Parathyroid adenoma (tissue), 2 donors: Measurements from ENCODE around the gene SLC27A2.

Experiments
- H2AFZ ChIP-seq: fragments of 300-600 bp; sonication (generic); one replicate; pipeline ENCODE4 v1.7.0; 2017; ENCODE audit warnings: antibody characterized with exemption, mild to moderate bottlenecking
- H3K27ac ChIP-seq: fragments of 300-600 bp; sonication (generic); one replicate; pipeline ENCODE4 v1.7.0; 2017
- H3K27me3 ChIP-seq: fragments of 300-600 bp; sonication (generic); one replicate; pipeline ENCODE4 v1.7.0; 2017; ENCODE audit warnings: low read length; ENCODE audit not compliant: control insufficient read depth, insufficient read depth
- H3K36me3 ChIP-seq: fragments of 300-600 bp; sonication (generic); one replicate; pipeline ENCODE4 v1.7.0; 2017; ENCODE audit warnings: low read length; ENCODE audit not compliant: control insufficient read depth, insufficient read depth
- H3K4me1 ChIP-seq: fragments of 300-600 bp; sonication (generic); one replicate; pipeline ENCODE4 v1.7.0; 2017; ENCODE audit warnings: control low read depth
- H3K4me2 ChIP-seq: fragments of 300-600 bp; sonication (generic); one replicate; pipeline ENCODE4 v1.7.0; 2017; ENCODE audit warnings: low read length
- H3K4me3 ChIP-seq: fragments of 300-600 bp; sonication (generic); one replicate; pipeline ENCODE4 v1.7.0; 2017; ENCODE audit warnings: low read depth, low read length
- H3K79me2 ChIP-seq: fragments of 300-600 bp; sonication (generic); one replicate; pipeline ENCODE4 v1.7.0; 2017; ENCODE audit warnings: control low read depth
- H3K9ac ChIP-seq: fragments of 300-600 bp; sonication (generic); one replicate; pipeline ENCODE4 v1.7.0; 2017; ENCODE audit warnings: mild to moderate bottlenecking
- H3K9me3 ChIP-seq: fragments of 300-600 bp; sonication (generic); one replicate; pipeline ENCODE4 v1.7.0; 2017; ENCODE audit warnings: low read length; ENCODE audit not compliant: control insufficient read depth
- CTCF ChIP-seq: fragments of 300-600 bp; sonication (generic); IDR thresholded peaks from one replicate; pipeline ENCODE4 v1.7.0; 2017; ENCODE audit warnings: antibody characterized with exemption, mild to moderate bottlenecking
- donor health status: primary hyperparathyroidism.

SLC27A2 gene

DNA sequence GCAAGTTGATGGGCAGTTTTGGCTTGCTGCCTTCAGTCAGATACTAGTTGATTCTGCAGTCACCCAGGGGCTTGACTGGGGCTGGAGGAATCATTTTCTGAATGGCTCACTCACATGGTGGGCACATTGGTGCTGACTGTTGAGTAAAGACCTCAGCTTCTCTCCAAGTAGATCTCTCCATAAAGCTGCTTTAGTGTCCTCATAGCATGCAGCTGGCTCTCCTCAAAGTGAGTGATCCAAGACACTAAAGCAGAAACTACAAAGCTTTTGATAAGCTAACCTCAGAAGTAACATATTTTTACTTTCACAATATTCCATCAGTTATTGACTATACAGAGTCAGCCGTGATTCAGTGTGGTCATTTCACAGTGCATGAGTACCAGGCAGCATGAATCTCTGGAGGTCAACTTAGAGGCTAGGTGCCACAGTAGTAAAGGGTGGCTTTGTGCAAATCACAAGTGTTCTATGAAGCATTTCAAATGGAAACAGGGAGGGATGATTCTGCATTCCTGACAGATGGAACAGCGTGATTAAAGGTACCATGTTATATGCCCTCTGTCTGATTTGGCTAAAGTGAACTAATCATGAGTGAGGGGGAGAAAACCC, 38.6 kb upstream of the SLC27A2 start:
- no peaks in the 10 kb centered on the region for H3K79me2 ChIP-seq
- H3K9me3 ChIP-seq = no peaks in the 10 kb centered on the region
- H3K4me3 ChIP-seq = no peak overlapping the region
- H3K9ac ChIP-seq = no peak overlapping the region
- no peak overlapping the region for H2AFZ ChIP-seq
- H3K27ac ChIP-seq = no peak overlapping the region
- TF ChIP-seq CTCF = no peak
- no peaks in the 10 kb centered on the region for H3K4me1 ChIP-seq
- H3K36me3 ChIP-seq = no peaks in the 10 kb centered on the region
- no peaks in the 10 kb centered on the region for H3K27me3 ChIP-seq
- no peak overlapping the region for H3K4me2 ChIP-seq

DNA sequence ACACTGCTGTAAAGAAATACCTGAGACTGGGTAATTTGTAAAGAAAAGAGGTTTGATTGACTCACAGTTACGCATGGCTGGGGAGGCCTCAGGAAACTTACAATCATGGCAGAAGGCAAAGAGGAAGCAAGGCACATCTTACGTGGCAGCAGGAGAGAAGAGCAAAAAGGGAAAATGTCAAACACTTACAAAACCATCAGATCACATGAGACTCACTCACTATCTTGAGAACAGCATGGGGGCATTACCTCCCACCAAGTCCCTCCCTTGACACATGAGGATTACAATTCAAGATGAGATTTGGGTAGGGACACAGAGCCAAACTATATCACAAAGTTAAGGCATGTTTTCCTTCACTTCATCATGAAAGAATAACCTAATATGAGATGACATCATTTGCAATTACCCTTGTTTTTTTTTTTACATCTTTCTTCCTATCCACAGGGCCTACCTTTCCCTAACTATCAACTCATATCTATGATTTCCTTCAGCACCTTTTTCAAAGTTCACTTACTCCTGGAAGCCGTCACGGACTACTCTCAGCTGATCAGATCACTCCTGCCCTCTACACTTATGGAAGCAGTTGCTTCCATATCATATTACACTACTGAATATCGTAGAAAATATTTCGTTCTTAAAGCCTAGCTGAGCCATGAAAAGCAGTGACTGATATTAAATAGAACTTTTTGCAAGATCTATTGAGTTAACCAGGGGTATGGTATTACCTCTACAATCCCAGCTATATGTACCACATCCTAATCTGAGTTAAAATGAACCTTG, 37.5 kb upstream of the SLC27A2 start:
- no peaks in the 10 kb centered on the region for H3K27me3 ChIP-seq
- no peak overlapping the region for H3K9ac ChIP-seq
- no peaks in the 10 kb centered on the region for H3K79me2 ChIP-seq
- peak overlapping the region; percentile 2 for H2AFZ ChIP-seq
- no peaks in the 10 kb centered on the region for H3K9me3 ChIP-seq
- H3K4me3 ChIP-seq = no peak overlapping the region
- no peak overlapping the region for H3K27ac ChIP-seq
- H3K4me1 ChIP-seq = no peaks in the 10 kb centered on the region
- no peak for TF ChIP-seq CTCF
- no peak overlapping the region for H3K4me2 ChIP-seq
- no peaks in the 10 kb centered on the region for H3K36me3 ChIP-seq

DNA sequence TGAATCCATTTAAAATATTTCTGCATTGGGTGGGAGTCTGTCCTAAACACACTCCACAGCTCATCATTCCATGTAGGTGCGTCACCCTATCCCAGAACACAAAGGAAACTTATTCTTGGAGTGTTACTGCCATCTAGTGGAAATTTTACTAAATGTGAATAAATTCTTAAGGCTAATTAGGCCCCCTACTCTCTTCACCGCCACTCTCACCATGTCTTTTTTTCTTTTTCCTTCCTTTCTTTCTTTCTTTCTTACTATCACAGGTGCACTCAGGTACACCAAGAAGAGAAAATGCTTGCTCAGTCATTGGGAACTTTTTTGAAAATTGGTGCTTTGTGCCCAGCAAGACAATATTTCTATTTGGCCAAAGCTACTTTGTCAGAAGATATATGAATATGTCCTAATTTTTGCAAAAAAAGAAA, 36.5 kb upstream of the SLC27A2 start:
- Histone ChIP-seq H3K79me2 (no peaks in the 10 kb centered on the region), H3K9ac (no peak overlapping the region), H3K9me3 (no peaks in the 10 kb centered on the region), H3K4me3 (no peak overlapping the region), H2AFZ (no peak overlapping the region), H3K4me1 (no peaks in the 10 kb centered on the region), H3K27ac (no peak overlapping the region), H3K27me3 (no peaks in the 10 kb centered on the region), H3K4me2 (no peak overlapping the region), H3K36me3 (no peaks in the 10 kb centered on the region)
- TF ChIP-seq CTCF = peak; percentile 25

GRCh38 chr15:50146632-50147031, 35.4 kb upstream of the SLC27A2 start:
- no peaks in the 10 kb centered on the region for H3K79me2 ChIP-seq
- H3K9me3 ChIP-seq = no peaks in the 10 kb centered on the region
- no peaks in the 10 kb centered on the region for H3K4me1 ChIP-seq
- no peak overlapping the region for H3K4me2 ChIP-seq
- H2AFZ ChIP-seq = no peak overlapping the region
- no peak overlapping the region for H3K4me3 ChIP-seq
- TF ChIP-seq CTCF = no peak
- no peaks in the 10 kb centered on the region for H3K36me3 ChIP-seq
- H3K9ac ChIP-seq = no peak overlapping the region
- no peak overlapping the region for H3K27ac ChIP-seq
- no peaks in the 10 kb centered on the region for H3K27me3 ChIP-seq
